NOMO-1 treated with dmso at 0.1 percent for 144 hours (cell line): ENCODE measurements around the gene CMTM5.
"Not testable (repeated sequence)": the region's sequence is repeated elsewhere in the genome, so short reads cannot be mapped to it uniquely, and the experiment has no call there.

ENCODE experiments used
- DNase-seq: peaks from one replicate; lab custom pipeline; 2025; ENCODE audit not compliant: unreplicated experiment; lab: John Stamatoyannopoulos, UW

The CMTM5 gene

GRCh38 chr14:23396126-23396525, 19.3 kb downstream of the CMTM5 start:
- no peak for DNase-seq

- DNase-seq: no peak
These were observed 20.0 kb downstream of the CMTM5 start for GRCh38 chr14:23396781-23397407.

GRCh38 chr14:23398348-23398747, 21.5 kb downstream of the CMTM5 start:
- no peak for DNase-seq

- no peak for DNase-seq
These were observed 22.3 kb downstream of the CMTM5 start for GRCh38 chr14:23399136-23399535.

- no peak for DNase-seq
These were observed 22.7 kb downstream of the CMTM5 start for GRCh38 chr14:23399591-23399990.

GRCh38 chr14:23400496-23401149, 23.8 kb downstream of the CMTM5 start:
- DNase-seq: not testable (repeated sequence)

- DNase-seq: no peak
These were observed 24.4 kb downstream of the CMTM5 start for GRCh38 chr14:23401291-23401690.

GRCh38 chr14:23402296-23403138, 25.7 kb downstream of the CMTM5 start:
- no peak for DNase-seq

GRCh38 chr14:23403139-23403438, 26.2 kb downstream of the CMTM5 start:
- DNase-seq: no peak

- DNase-seq: no peak
These were observed 27.1 kb downstream of the CMTM5 start for GRCh38 chr14:23403908-23404307.

GRCh38 chr14:23404331-23404900, 27.6 kb downstream of the CMTM5 start:
- no peak for DNase-seq

- no peak for DNase-seq
These were observed 28.2 kb downstream of the CMTM5 start for GRCh38 chr14:23405096-23405495.

GRCh38 chr14:23405516-23406025, 28.7 kb downstream of the CMTM5 start:
- no peak for DNase-seq

GRCh38 chr14:23406244-23406643, 29.4 kb downstream of the CMTM5 start:
- DNase-seq: no peak

- DNase-seq: no peak
These were observed 30.0 kb downstream of the CMTM5 start for GRCh38 chr14:23406725-23407355.

- DNase-seq: no peak
These were observed 30.9 kb downstream of the CMTM5 start, which contains the start of gene MYH6 for GRCh38 chr14:23407516-23408306. Gene MYH6, minus strand, starts transcription at chr14:23408273. Its CDS starts 1,050 bp downstream, at chr14:23407223.

- no peak for DNase-seq
These were observed 31.4 kb downstream of the CMTM5 start for GRCh38 chr14:23408307-23408630.

GRCh38 chr14:23409475-23409874, 32.6 kb downstream of the CMTM5 start:
- DNase-seq: no peak

GRCh38 chr14:23409966-23410635, 33.3 kb downstream of the CMTM5 start:
- DNase-seq: no peak
